Measurements from ENCODE around the gene STX18.
"Not testable (repeated sequence)": the region's sequence is repeated elsewhere in the genome, so short reads cannot be mapped to it uniquely, and the experiment has no call there.

STX18 gene

DNA sequence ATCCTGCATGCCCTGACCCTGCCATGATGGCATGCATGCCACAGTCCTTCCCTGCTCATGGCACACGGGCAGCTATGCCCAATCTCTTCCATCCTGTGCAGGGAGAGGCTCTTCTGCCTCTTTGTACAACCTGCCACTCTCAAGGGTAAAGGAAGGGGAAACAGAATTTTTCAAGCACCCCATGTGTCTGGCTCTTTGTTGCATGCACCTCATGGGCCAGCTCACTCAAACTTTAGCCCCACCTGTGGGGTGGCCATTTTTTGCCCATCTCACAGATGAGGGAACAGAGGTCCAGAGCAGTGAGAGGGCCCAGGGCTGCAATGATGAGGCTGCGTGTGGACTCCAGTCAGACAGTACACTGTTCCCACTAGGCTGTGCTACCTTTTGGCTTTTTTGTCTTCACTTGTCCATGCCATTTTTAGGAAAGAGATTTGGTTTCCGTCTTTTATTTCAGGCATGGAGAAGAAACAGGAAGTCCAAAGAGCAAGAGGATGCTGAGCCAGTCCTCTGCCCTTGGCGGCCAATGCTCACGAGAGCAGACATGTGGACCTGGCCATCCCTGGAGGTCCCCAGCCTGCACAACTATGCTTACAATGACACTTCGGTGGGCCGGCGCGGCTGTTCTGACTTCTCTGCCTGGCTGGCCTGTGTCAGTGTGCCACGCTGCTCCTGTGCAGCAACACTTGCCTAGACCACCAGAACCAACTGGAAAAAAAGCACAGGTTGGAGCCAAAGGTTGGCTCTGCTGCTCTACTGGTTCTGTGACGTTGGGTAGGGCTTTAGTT lies 109.3 kb downstream of the STX18 start:
- DNase-seq: no peak

DNA sequence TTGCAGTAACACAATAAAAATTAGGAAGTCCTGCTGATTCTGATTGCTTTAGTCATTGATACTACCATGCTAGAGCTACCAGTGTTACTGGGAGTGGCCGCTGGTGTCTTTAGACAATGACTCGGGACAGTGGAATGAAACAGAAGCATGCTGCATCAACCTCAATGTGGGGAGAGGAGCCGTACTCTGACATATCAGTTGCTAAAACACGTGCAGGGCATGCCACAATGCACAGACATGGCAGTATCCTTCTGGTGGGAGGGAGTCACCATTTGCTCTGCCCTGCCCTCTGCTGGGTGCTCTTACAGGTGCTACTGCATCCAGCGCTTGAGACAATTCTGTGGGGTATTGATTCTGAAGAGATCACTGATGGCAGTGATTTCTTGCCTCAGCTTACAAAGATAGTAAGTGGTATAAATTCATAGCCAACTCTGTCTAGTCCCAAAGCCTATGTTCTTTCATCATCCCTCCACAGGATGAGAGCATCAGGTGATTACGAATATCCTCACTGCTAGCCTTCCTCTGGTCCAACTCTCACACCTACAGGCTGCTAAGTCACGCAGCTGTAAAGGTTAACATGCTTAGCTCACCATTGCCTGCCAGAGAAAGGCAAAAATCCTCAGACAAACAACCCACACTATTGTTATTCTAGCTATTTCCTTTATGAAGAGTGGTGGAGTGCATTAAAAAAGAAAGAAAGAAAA lies 111.2 kb downstream of the STX18 start:
- DNase-seq: peak; percentile 40

DNA sequence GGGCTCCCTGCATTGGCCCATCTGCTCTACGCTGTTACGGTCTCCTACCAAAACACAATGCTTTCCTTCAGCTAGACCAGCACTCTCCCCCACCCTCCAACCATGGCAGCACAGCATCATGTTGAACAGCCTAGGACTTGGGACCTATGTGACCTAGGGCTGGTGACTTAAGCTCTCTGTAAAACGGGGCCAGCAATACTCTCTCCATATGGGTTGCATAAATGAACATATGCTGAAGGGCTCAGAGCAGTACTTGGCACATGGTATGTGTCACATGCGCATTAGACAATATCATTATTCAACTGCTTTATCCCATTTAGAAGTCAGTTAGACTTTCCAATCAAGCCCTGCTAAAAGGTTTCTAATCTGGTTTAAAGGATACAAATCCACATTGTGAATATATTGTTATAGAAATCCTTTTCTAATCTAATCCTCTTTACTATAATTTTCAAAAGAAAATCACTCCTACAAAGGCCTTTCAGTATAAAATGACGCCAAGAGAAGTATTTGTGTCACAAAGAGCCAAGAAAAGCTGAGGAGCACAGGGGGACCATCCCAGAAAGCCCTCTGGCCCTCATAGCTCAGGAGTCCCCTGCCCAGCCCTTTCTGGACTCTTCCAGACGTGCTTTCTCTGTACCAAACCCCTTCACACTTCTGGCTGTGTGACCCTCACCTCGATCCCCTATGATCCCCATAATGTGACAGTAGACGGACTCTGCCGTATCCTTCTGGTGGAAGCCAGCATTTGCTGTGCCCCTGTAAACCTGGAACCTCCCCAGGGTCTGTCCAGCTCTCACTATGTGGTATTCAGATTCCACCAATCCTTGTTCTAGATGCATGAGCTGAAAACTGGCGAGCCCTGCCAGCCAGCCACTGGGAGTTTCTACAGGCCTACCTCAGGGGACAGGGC lies 112.6 kb downstream of the STX18 start:
- DNase-seq: no peak

DNA sequence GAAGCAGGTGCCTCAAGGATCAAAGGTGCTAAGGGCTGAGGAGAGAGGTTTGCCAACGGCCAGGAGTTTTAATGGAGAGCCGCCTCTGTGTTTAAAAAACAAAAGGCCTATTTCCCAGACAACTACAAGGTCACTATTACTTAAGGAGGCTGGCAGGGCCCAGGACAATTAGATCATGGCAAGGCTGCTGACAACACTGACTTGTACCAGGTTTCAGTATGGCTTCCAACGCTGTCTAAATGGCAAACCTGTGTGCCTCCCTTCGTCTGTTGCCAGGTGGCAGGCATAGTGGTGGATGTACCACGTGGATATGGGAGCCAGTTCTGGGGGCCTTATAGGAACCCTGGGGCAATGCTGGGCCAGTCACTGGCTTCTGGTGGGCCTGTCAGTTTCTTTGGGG lies 114.0 kb downstream of the STX18 start:
- no peak for DNase-seq

DNA sequence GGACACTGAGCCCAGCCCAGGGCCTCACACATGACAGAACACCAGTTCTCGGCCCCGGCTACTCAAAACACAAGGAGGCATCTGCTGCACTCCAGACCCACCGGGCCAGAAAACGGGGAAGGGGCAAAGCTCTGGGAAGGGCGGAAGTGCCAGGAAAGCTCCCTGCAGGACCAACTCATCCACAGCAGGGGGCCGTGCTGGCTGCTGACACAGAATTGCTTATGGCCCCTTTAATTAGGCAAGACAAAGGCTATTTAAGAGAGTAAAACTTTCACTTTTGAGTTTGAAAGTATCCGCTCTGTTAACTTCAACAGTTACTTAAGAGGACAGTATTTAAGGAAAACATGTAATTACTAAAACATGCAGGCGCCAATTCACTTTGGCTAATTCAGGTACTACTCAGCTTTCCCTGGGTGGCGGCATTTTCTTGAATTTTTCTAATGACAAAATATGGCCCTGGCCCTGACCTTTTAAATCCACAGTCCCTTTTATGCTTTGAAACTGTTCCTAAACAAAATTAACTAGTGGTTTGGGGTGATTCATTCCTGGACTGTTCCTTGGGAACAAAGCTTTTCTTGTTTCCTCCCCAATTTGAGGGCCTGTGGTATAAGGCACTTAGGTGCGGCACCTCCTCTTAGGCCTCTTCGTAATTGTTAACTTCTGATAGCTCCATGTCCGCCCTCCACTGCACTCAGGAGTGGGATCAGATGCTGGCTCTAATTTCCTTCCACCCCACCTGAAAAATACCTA lies 114.6 kb downstream of the STX18 start:
- no peak for DNase-seq

DNA sequence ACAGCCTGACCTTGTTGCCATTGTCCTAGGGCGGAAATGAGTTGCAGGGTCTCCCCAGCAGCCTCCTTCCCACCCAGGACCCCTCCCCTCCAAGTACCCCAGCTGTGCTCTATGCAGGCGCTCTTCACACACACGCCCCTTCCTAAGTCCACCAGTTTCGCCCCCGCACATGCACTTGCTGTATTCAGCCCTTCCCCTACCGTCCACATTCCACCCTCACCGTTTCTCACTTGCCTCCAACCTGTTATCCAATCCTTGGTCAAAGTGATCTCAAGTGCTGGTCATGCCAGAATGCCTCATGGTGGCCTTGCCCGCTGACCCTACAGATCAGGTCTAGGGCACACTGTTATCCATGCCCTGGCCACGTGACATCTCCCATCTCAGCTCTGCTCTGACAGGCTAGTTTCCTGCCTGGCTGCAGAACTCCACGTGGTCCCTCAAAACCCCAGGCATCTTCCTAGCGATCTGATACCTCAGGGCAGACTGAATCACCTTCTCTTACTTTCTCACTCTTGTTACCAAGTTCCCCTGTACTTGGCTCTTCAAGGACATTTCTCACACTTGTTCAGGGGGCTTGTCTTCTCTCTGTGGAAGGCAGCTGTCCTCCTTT lies 115.2 kb downstream of the STX18 start:
- DNase-seq: no peak

DNA sequence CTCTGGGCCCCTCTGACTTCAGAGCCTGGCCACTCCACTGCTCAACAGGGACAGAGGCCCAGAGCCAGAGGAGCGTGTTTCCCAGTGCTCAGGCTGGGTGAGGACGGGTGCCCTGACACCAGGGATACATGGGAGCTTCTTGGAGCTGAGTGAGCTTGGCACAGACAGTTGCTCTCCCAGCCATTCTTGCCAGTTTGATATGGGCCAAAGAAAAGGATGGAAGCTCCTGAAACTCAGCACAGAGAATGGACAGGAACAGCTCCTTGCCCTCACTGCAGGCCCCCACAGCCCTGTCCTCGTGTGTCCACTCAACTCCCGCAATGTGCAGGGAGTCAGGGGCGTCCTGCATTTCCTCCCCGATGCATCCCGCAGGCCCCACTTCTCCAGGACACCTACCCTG lies 116.2 kb downstream of the STX18 start:
- DNase-seq: no peak

DNA sequence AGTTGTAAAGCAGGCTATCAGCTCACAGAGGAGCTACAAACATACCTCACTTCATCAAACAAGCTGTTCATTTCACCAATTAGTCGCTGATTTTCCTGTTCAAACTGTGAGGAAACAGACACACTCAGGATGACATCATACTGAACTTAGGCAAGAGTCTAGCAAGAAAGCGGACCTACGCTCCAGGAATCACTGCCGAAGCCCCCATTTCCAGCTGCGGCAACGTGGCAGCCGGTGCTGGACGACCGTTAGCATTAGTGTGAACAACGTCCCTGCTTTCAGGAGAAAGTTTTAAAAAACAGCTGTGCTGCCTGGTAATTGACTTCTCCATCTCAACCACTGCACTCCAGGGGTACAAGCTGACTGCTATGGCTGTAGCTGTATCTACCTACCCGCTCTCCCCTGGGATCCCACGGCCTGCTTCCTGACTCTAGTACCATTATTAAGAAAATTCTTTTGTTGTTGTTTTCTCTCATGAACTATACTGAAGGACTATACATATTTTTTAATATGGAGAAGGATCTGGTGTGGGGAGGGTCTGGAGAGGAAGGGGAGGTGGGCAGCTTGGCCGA lies 116.6 kb downstream of the STX18 start:
- DNase-seq: no peak

DNA sequence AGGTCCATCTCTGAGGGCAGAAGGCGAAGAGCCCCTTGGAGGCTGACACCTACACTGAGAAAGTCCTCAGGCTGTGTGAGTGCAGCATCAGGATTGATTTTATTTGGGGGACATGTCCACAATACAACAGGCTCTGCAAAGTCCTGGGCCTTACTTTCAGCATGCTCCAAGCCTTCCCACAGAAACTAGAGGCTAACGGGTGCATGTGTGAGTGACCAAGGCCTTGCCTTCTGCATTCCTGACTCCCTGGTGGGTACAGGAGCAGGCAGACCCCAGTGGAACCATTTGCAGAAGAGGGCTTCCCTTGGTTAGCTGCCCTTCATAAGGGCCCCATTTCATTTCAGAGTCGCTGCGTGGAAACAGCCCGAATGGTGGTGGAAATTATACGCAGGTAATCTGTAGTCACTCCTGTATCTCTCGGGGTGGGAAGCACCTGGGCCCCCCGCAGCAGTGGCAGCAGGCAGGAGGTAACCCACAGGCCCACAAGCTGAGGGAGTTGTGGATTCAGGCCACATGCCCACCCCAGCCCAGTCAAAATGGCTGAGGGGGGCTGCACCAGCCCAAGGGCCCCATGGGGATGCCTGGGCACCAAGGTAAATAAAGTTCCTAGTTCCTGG lies 117.2 kb downstream of the STX18 start:
- no peak for DNase-seq

DNA sequence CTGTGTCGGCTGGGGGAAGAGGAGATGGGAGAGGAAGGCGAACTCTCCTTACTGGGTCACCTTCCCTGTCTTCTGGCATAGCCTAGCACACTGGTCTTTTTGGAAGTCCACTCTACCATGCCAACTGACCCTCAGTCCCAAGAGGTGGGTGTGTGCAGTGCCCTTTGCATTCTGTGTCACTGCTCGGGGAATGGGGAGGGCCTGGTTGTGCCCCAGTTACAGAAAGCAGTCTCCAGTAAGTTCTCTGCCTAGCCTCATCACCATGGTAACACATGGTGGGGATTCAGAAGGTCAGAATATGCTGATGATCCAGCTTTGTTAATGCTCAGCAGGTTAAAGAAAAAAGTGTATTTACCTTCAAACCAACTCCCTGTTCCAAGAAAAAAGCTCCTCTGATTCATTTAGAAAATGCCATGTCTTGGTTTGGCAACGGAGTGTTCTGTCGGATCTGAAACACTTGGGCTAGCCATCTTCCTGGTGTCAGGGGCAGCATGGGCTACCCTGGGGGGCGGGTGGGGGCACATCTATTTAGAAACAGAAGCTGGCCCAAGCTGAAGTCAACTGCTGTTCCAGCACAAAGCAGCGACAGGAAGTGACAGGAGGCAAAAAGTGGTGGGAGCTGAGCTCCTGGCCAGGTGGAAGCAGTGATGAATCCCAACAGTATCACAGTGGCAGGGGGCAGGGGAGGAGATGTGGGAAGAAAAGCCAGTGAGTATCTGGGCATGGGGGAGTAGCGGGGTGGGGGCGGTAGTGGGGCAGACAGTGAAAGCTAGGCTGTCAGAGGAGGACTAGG lies 117.9 kb downstream of the STX18 start:
- DNase-seq: no peak

DNA sequence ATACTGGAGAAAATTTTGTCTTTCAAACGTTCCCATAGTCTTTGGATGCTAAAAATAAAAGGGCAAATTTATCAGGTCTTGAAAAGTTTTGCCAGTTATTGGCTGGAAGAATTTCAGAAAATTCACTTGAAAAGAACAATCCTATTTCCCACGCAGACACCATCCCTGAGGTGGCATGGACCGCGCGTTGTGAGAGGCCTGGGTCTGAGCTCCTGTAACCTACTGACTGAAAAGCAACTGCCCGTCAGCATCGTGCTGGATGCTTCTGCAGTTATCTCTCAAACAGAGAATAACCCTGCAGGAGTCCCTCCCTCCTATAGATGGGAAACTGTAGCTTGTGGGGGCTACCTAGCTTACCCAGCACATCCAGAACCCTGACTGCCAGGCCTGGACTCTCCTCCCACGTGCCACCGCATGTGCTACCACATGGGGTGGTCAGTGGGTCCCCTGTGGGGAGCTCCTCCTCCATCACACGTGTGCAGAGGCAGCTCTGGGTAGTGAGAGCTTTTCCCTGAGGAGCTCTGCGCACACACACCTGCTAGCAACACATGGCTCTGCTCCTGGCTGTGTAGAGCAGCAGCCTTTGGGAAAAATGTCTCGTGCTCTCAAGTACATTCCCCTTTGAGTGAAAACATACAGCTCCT lies 118.9 kb downstream of the STX18 start:
- no peak for DNase-seq

DNA sequence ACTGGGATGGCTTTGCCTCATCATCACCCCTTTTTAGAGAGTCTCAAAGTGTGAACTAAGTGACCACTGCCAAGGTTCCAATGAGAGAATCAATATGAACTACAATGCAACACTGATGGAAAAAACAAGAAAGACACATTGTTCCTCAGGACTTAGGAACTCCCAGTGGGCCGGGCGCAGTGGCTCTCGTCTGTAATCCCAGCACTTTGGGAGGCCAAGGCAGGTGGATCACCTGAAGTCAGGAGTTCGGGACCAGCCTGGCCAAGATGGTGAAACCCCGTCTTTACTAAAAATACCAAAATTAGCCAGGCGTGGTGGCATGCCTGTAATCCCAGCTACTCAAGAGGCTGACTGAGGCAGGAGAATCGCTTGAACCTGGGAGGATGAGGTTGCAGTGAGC lies 119.7 kb downstream of the STX18 start:
- not testable (repeated sequence) for DNase-seq

DNA sequence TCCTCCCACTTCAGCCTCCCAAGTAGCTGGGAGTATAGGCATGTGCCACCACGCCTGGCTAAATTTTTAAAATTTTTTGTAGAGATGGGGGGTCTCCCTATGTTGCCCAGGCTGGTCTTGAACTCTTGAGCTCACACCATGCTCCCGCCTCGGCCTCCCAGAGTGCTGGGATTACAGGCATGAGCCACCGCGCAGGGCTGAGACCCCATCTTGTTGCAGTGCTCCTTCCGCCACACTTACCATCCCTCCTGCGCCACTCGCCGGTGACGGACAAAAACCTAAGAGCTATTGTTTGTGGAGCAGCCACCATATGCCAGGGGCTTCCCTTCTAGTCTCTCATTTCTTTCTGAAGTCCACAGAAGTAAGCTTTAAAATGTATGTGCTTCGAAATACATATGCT lies 120.5 kb downstream of the STX18 start:
- DNase-seq: no peak

DNA sequence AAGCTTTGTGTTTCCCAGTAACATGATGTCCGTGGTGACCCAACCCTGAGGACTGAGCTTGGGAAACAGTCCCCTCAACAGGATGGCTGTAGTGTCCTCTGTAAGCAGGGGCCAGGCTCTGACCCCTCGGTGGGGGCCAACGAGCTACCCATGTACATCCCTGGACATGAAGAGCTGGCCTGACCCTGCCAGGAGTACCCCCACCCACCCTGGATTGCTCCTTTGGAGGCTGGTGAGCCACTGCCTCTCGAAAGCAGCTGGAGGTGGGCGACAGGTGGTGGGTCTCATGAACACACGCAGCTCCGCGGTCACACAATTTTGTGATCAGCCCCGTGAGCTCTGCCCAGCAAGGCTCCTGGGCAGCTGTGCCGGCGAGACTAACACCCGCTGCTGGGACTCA lies 121.4 kb downstream of the STX18 start:
- DNase-seq: no peak

DNA sequence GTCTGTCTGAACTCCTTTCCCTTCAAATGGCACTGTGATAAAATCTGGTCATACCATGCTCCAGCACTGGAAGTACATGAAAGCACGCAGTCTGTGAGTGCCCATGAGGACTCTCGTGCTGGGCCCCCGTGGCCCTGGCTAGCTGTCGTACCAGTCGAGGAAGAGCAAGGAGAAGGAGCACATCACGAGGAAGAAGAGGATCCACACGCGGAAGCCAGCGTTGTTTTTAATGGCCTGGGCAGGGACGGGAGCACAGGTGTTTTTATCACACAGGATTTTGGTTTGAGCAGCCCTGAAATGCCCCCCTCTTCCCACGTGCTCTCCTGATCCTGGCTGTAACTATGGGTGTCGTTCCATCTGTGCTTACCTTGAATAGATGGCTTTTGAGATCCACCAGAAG lies 122.0 kb downstream of the STX18 start:
- no peak for DNase-seq

DNA sequence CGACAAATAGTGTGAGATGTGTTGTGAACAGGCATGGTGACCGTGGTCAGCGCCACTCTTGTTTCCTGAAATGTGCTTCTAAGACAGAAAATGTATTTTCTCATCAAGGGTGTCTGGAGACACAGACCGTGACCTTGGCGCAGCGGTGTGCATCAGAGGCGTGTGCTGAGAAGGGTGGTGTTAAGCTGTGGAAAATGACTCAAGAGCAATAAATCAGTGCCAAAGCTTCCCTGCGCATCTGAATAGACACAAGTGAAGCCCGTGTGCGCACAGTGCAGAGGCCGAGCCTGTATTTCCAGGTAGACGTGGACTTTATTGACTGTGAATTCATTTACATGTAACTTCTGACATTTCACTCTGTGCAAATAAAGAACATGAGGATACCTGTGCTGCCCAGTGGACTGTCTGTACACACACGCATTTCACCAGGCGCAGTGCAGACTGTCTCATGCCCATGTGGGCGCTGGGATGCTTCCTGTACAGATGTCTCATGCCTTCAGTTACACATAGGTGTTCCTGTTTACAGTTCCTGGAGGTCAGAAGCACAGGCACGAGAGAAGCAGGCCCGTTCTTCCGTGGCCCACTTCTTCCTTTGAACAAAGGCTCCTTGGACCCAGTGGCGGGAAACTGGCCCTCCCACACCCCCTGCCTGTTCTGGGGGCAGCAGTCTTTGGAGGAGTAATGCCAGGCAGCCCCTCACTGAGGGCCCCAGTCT lies 123.0 kb downstream of the STX18 start:
- DNase-seq: peak; percentile 10

DNA sequence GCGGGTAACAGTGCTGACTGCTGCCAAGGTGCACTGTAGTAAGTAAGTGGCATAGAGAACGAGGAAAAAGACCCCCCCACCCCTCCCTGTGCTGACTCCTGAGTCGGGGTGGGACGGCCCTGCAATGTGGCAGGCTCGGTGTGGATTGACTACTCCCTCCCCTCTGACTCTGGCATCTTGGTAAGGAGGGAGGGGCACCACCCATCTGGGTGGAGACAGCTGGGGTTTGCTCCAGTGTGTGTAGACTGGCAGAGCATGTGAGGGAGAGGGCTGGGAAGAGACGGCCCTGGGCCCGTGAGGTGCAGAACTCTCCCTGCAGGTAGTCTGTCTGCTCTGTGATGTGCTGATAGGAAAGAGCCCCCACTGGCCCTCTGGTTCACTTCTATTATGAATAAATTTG lies 124.0 kb downstream of the STX18 start:
- no peak for DNase-seq

DNA sequence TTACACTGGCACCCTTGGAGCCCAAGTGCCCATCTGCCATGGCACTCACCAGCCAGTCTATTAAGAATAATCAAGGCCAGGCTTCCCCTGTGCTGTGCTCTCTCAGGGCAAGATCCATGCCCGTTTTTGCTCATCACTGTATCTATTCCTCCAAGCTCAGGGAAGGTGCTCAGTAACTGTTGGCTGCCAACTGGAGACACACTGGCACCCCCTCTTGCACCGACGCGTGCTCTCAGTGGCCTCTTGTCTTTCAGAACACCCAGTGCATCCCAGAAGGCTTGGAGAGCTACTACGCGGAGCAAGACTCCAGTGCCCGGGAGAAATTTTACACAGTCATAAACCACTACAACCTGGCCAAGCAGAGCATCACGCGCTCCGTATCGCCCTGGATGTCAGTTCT lies 124.9 kb downstream of the STX18 start:
- DNase-seq: no peak

All from stimulated activated CD4-positive, alpha-beta T cell treated with anti-CD3 and anti-CD28 coated beads, Interleukin-4, amount 100 ng/mL, for 24 hours (primary cell).